ENCODE data around the gene NOG. TPM values are rescaled to one million over a fixed set of nuclear protein-coding genes. Genes with fewer than 3 reads are reported as not detected.

Gene NOG
- 0.50 and 0.65 TPM in 2 replicates for total RNA-seq
- long read RNA-seq: 0 reads

DNA sequence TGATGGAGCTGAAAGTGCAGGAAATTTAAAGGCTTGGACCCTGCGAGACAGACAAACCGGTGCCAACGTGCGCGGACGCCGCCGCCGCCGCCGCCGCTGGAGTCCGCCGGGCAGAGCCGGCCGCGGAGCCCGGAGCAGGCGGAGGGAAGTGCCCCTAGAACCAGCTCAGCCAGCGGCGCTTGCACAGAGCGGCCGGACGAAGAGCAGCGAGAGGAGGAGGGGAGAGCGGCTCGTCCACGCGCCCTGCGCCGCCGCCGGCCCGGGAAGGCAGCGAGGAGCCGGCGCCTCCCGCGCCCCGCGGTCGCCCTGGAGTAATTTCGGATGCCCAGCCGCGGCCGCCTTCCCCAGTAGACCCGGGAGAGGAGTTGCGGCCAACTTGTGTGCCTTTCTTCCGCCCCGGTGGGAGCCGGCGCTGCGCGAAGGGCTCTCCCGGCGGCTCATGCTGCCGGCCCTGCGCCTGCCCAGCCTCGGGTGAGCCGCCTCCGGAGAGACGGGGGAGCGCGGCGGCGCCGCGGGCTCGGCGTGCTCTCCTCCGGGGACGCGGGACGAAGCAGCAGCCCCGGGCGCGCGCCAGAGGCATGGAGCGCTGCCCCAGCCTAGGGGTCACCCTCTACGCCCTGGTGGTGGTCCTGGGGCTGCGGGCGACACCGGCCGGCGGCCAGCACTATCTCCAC is at the start of gene NOG:
Gene NOG, plus strand, starts transcription at position 54 of the 674 bp plus-strand sequence. Its CDS starts 525 bp downstream, at position 579.
- no peaks in the 10 kb centered on the region for H3K36me3 Mint-ChIP-seq (ENCODE audit: low read depth)
- H3K4me3 Mint-ChIP-seq: peak within 1 kb of the TSS; percentile 96
- H3K4me1 Mint-ChIP-seq: peaks cover 22% of the 10 kb centered on the region
- no peaks in the 10 kb centered on the region for H3K9me3 Mint-ChIP-seq
- DNase-seq (ENCODE audit: low read depth, low spot score): peak; percentile 57
- no peak within 1 kb of the TSS for H3K27ac Mint-ChIP-seq (ENCODE audit: unreplicated experiment)
- peaks cover 74% of the 10 kb centered on the region for H3K27me3 Mint-ChIP-seq (ENCODE audit: low read depth)
- TF ChIP-seq, protein P1, sequence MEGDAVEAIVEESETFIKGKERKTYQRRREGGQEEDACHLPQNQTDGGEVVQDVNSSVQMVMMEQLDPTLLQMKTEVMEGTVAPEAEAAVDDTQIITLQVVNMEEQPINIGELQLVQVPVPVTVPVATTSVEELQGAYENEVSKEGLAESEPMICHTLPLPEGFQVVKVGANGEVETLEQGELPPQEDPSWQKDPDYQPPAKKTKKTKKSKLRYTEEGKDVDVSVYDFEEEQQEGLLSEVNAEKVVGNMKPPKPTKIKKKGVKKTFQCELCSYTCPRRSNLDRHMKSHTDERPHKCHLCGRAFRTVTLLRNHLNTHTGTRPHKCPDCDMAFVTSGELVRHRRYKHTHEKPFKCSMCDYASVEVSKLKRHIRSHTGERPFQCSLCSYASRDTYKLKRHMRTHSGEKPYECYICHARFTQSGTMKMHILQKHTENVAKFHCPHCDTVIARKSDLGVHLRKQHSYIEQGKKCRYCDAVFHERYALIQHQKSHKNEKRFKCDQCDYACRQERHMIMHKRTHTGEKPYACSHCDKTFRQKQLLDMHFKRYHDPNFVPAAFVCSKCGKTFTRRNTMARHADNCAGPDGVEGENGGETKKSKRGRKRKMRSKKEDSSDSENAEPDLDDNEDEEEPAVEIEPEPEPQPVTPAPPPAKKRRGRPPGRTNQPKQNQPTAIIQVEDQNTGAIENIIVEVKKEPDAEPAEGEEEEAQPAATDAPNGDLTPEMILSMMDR (conservative IDR thresholded peaks at IDR 0.05): peak; percentile 14

DNA sequence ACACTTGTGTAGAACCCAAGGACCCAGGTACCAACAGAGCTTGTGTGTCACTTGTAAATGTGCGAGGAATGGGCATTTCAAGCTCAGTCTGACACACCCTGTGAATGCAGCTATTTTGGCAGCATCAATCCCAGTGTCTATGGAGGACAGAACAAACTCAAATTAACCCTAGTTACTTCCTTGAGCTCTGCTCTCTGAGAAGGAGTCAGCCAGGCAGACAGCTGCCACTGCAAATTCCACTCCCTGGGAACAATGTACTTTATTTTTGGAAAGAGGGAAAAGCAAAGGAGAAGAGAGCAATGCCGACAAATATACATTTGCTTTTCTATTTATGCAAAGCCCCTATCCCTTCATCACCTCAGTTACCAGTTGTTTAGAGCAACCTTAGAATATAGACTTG is 48.4 kb upstream of the NOG start:
- TF ChIP-seq, protein P1 (conservative IDR thresholded peaks at IDR 0.05): no peak
- Mint-ChIP-seq H3K4me1 (peaks cover 8% of the 10 kb centered on the region), H3K9me3 (peaks cover 7% of the 10 kb centered on the region), H3K27ac (ENCODE audit: unreplicated experiment) (no peak overlapping the region), H3K4me3 (no peak overlapping the region), H3K36me3 (ENCODE audit: low read depth) (no peaks in the 10 kb centered on the region), H3K27me3 (ENCODE audit: low read depth) (no peaks in the 10 kb centered on the region)
- no peak for DNase-seq (ENCODE audit: low read depth, low spot score)

DNA sequence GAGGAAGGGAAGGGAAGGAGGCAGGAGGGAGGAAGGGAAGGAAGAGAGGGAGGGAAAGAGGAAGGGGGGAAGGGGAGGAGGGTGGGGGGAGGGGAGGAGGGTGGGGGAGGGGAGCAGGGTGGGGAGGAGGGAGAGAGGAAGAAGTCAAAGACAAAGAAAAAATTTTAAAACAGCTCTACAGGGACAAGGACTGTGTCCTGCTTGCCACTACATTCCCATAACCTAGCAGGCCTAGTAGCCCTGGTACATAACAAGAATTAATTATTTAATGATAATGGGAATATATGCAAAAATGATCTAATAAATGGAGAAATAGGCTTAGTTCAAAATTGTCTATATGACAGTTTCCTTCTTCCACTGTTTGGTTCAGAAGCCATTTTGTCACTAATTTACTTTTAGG is 47.6 kb upstream of the NOG start:
- DNase-seq (ENCODE audit: low read depth, low spot score): no peak
- TF ChIP-seq, protein P1 (conservative IDR thresholded peaks at IDR 0.05): no peak
- Mint-ChIP-seq H3K27ac (ENCODE audit: unreplicated experiment) (no peak overlapping the region), H3K4me1 (peaks cover 8% of the 10 kb centered on the region), H3K4me3 (no peak overlapping the region), H3K27me3 (ENCODE audit: low read depth) (no peaks in the 10 kb centered on the region), H3K36me3 (ENCODE audit: low read depth) (no peaks in the 10 kb centered on the region), H3K9me3 (peaks cover 7% of the 10 kb centered on the region)

DNA sequence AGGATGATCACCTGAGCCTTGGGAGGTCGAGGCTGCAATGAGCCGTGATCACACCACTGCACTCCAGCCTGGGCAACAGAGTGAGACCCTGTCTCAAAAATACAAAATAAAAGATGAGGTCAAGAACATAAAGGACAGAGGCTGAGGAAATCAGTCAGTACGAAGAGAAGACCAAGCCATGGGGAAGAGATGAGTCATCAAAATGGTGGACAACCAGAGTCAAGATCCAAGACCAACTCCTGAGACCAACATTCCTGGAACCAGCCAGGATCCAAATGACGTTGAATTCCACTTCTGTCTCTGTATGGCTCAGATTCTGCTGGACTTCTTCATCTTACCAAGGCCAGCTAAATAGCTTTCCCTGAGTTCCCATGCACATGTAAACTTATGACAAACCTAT is 44.8 kb upstream of the NOG start:
- Mint-ChIP-seq H3K36me3 (ENCODE audit: low read depth) (no peaks in the 10 kb centered on the region), H3K4me1 (no peaks in the 10 kb centered on the region), H3K27ac (ENCODE audit: unreplicated experiment) (no peak overlapping the region), H3K4me3 (no peak overlapping the region), H3K27me3 (ENCODE audit: low read depth) (peaks cover 2% of the 10 kb centered on the region), H3K9me3 (peaks cover 10% of the 10 kb centered on the region)
- no peak for DNase-seq (ENCODE audit: low read depth, low spot score)
- TF ChIP-seq, protein P1 (conservative IDR thresholded peaks at IDR 0.05): no peak

DNA sequence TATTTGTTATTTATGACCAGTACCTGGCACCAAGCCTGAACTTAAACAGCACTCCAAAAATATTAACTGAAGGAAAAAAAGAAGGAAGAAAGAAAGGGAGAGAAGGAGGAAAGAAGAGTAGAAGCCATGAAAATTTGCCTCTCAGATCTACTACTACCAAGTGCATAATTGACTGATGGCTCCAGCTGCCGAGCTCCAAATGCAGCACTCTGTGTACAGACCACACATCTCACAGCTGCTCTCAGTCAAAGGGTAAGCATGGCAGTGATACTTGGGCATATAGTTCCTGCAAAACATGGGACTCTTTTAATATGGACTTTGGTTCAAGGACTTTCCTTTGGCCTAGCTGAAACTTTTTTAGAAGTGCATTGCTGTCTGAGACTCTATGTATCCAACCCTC is 44.0 kb upstream of the NOG start:
- Mint-ChIP-seq H3K27ac (ENCODE audit: unreplicated experiment) (no peak overlapping the region), H3K9me3 (peaks cover 10% of the 10 kb centered on the region), H3K36me3 (ENCODE audit: low read depth) (no peaks in the 10 kb centered on the region), H3K27me3 (ENCODE audit: low read depth) (peaks cover 2% of the 10 kb centered on the region), H3K4me3 (no peak overlapping the region), H3K4me1 (no peaks in the 10 kb centered on the region)
- TF ChIP-seq, protein P1 (conservative IDR thresholded peaks at IDR 0.05): no peak
- no peak for DNase-seq (ENCODE audit: low read depth, low spot score)

Data from neural crest cell (in vitro differentiated cells).